ENCODE data around the gene EYS.

The EYS gene

DNA sequence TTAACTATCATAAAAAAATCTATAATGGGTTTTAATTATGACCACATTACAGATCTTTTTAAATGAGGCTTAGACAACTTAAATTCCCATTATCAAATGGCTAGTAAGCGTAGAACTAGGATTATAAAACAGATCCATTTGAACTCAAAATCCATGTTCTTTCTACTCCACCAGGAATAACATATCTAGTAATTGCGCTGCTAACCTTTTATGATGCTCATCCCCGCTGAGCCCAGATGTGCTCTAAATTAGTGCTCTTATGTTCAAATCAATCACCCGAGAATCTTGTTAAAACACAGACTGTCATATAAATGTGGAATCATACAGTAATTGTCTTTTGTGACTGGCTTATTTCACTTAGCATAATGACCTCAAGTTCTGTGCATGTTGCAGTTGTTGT lies 1168.3 kb downstream of the EYS start:
- no peak overlapping the region for H3K4me3 ChIP-seq (ENCODE audit: low read depth, low read length)
- in situ Hi-C loops (cut with HindIII; ENCODE audit: low sequenced_read_pairs): no loop called here
- TF ChIP-seq, protein P1, sequence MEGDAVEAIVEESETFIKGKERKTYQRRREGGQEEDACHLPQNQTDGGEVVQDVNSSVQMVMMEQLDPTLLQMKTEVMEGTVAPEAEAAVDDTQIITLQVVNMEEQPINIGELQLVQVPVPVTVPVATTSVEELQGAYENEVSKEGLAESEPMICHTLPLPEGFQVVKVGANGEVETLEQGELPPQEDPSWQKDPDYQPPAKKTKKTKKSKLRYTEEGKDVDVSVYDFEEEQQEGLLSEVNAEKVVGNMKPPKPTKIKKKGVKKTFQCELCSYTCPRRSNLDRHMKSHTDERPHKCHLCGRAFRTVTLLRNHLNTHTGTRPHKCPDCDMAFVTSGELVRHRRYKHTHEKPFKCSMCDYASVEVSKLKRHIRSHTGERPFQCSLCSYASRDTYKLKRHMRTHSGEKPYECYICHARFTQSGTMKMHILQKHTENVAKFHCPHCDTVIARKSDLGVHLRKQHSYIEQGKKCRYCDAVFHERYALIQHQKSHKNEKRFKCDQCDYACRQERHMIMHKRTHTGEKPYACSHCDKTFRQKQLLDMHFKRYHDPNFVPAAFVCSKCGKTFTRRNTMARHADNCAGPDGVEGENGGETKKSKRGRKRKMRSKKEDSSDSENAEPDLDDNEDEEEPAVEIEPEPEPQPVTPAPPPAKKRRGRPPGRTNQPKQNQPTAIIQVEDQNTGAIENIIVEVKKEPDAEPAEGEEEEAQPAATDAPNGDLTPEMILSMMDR (IDR thresholded peaks at IDR 0.05; ENCODE audit: low read depth, low read length): no peak
- no peak for DNase-seq (ENCODE audit: low read depth, low spot score)

DNA sequence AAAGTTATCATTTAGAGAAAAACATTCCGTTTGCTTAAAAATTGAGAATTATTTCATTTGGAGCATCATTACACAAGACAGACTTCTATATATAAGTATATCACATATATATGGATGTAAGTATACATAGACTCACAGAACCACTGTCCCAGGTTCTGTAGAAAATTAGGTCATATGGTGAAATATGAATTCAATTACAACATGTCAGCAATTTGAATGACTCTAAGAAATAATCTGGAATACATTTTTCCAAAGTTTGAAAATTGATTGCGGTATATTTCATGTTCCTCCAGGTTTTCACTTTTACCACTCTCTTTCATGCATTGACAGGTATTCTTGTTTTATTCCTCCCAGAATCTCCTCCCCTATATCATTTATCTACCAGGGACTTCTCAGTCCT lies 1179.1 kb downstream of the EYS start:
- TF ChIP-seq, protein P1 (IDR thresholded peaks at IDR 0.05; ENCODE audit: low read depth, low read length): no peak
- in situ Hi-C loops (cut with HindIII; ENCODE audit: low sequenced_read_pairs): no loop called here
- DNase-seq (ENCODE audit: low read depth, low spot score): no peak
- no peak overlapping the region for H3K4me3 ChIP-seq (ENCODE audit: low read depth, low read length)

DNA sequence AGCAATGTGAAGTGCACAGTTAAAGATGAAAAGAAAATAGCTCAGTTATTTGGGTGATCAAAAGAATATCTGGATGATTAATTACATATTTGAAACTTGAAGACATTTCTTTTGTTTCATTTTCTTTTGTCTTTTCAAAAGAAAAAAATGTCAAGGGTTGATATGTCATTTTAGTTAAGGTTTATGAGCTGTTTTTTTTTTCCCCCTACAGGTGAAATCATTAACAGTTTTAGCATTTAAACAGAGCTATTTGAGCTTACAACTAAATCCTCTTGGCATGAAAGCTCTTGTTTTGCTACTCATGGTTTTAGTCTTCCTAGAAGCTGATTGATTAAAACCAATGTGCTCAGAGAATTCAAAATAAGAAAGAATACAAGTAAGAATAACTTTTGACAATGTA lies 1184.2 kb downstream of the EYS start:
- H3K4me3 ChIP-seq (ENCODE audit: low read depth, low read length): no peak overlapping the region
- DNase-seq (ENCODE audit: low read depth, low spot score): no peak
- TF ChIP-seq, protein P1 (IDR thresholded peaks at IDR 0.05; ENCODE audit: low read depth, low read length): no peak
- in situ Hi-C loops (cut with HindIII; ENCODE audit: low sequenced_read_pairs): no loop called here

DNA sequence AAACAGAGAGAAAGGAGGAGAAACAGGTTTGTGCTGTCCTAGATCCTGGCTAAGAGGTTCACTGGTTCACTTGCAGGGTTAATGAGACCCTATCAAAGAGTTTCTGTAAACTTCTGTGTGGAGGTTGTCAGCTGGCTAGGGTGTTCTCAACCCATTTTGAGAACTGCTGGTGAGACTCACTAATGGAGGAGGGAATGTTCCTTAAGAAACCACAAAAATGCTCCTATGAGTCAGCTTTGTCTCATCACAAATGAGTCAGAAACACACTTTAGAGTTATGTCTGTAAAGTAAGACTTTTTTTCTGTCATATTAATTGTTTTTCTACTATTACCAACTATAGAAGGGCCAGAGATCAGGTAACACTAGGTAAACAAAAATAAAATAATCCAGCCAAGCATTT lies 1187.0 kb downstream of the EYS start:
- DNase-seq (ENCODE audit: low read depth, low spot score): peak; percentile 95
- in situ Hi-C loops (cut with HindIII; ENCODE audit: low sequenced_read_pairs): no loop called here
- TF ChIP-seq, protein P1 (IDR thresholded peaks at IDR 0.05; ENCODE audit: low read depth, low read length): no peak

DNA sequence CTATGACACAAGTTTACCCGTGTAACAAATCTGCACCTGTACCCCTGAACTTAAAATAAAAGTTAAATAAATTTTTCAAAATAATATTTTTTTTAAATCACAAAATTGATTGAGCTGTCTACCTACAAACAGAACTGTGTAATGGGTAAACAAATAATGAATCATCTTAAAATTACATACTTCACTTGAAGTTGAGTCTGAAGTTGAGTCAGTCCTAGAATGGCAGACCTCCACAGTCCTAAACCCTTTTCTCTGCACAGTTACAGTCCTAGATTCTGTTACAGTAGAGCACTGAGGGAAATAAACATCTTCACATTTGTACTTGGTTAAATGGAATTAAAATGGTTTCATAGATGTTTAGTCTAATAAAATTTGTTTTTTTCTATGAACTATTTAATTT lies 1190.6 kb downstream of the EYS start:
- TF ChIP-seq, protein P1 (IDR thresholded peaks at IDR 0.05; ENCODE audit: low read depth, low read length): no peak
- in situ Hi-C loops (cut with HindIII; ENCODE audit: low sequenced_read_pairs): no loop called here
- H3K4me3 ChIP-seq (ENCODE audit: low read depth, low read length): no peak overlapping the region
- DNase-seq (ENCODE audit: low read depth, low spot score): no peak

More for the DNA sequence above, 1187.0 kb downstream of the EYS start:
- no peak overlapping the region for H3K4me3 ChIP-seq (ENCODE audit: low read depth, low read length)

DNA sequence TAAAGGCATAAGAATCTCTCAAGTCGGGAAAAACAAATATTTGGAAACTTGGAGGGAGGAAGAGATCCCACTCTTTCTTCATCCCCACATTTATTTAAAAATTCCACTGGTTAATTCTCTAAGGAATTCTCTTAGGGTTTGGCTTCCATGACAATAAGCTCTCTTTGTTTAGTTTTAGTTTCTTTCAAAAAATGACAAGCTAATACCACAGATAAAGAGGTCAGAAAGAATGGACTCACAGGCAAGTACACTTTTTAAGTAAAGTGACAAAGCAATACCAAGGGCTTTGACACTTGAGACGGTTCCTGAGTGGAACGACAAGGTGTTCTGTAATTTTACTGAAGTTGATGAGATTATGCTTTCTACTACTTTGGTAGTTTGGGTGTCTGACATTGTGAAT lies 1199.4 kb downstream of the EYS start:
- TF ChIP-seq, protein P1 (IDR thresholded peaks at IDR 0.05; ENCODE audit: low read depth, low read length): no peak
- in situ Hi-C loops (cut with HindIII; ENCODE audit: low sequenced_read_pairs): no loop called here
- no peak for DNase-seq (ENCODE audit: low read depth, low spot score)
- no peak overlapping the region for H3K4me3 ChIP-seq (ENCODE audit: low read depth, low read length)

DNA sequence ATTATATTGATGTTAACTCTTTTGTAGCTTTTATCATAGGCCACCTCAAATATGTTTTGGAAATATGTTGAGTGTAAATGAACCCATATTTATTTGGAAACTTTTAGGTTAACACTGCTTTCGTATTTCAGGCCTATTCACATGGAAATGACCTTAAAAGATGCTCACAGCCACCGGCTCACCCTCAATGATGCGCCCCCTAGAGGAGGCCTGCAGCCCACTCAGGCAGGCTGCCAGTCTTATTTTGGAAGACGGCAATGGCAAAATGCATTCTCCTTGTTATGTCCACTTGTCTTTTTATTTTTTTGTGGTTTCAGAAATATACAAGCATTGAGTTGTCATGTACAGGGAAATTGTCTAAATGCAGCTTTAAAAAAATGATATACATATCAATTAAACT lies 1201.7 kb downstream of the EYS start:
- H3K4me3 ChIP-seq (ENCODE audit: low read depth, low read length): no peak overlapping the region
- no peak for DNase-seq (ENCODE audit: low read depth, low spot score)
- TF ChIP-seq, protein P1 (IDR thresholded peaks at IDR 0.05; ENCODE audit: low read depth, low read length): peak; percentile 54
- in situ Hi-C loops (cut with HindIII; ENCODE audit: low sequenced_read_pairs): no loop called here
